ENCODE measurements around the gene PDE4D.
A peak's percentile ranks its signal among the peaks of the same experiment; 100 is the strongest.

PDE4D gene

GRCh38 chr5:59188419-59189225 lies 704.9 kb downstream of the PDE4D start:
- DNase-seq: peak; percentile 42

GRCh38 chr5:59187857-59188256 lies 705.7 kb downstream of the PDE4D start:
- DNase-seq: no peak

GRCh38 chr5:59186623-59187022 lies 706.9 kb downstream of the PDE4D start:
- DNase-seq: no peak

GRCh38 chr5:59185757-59186385 lies 707.7 kb downstream of the PDE4D start:
- DNase-seq: no peak

- DNase-seq: no peak
Observed at GRCh38 chr5:59184769-59185168, 708.8 kb downstream of the PDE4D start.

GRCh38 chr5:59182760-59183159 lies 710.8 kb downstream of the PDE4D start:
- DNase-seq: no peak

- no peak for DNase-seq
Observed at GRCh38 chr5:59180515-59180914, 713.0 kb downstream of the PDE4D start.

- DNase-seq: no peak
Observed at GRCh38 chr5:59179704-59180103, 713.8 kb downstream of the PDE4D start.

GRCh38 chr5:59178482-59178881 lies 715.0 kb downstream of the PDE4D start:
- DNase-seq: no peak

- no peak for DNase-seq
Observed at GRCh38 chr5:59178071-59178470, 715.5 kb downstream of the PDE4D start.

- no peak for DNase-seq
Observed at GRCh38 chr5:59177644-59178043, 715.9 kb downstream of the PDE4D start.

- DNase-seq: no peak
Observed at GRCh38 chr5:59174248-59174844, 719.2 kb downstream of the PDE4D start.

- DNase-seq: no peak
Observed at GRCh38 chr5:59173578-59173977, 719.9 kb downstream of the PDE4D start.

- no peak for DNase-seq
Observed at GRCh38 chr5:59171131-59171530, 722.4 kb downstream of the PDE4D start.

GRCh38 chr5:59169768-59170150 lies 723.8 kb downstream of the PDE4D start:
- no peak for DNase-seq

- no peak for DNase-seq
Observed at GRCh38 chr5:59169081-59169767, 724.3 kb downstream of the PDE4D start.

GRCh38 chr5:59168067-59168466 lies 725.5 kb downstream of the PDE4D start:
- DNase-seq: no peak

- no peak for DNase-seq
Observed at GRCh38 chr5:59164041-59164830, 729.3 kb downstream of the PDE4D start.

GRCh38 chr5:59161221-59162105 lies 732.1 kb downstream of the PDE4D start:
- DNase-seq: no peak

GRCh38 chr5:59158637-59159391 lies 734.7 kb downstream of the PDE4D start:
- no peak for DNase-seq

- no peak for DNase-seq
Observed at GRCh38 chr5:59158165-59158564, 735.4 kb downstream of the PDE4D start.
